ENCODE data around the gene HDC. TPM values are rescaled to one million over a fixed set of nuclear protein-coding genes. Genes with fewer than 3 reads are reported as not detected.

Gene HDC
- total and polyA plus RNA-seq, 10 donors: 0.22 to 2.9 (median 1.3) TPM; not detected in 3

DNA sequence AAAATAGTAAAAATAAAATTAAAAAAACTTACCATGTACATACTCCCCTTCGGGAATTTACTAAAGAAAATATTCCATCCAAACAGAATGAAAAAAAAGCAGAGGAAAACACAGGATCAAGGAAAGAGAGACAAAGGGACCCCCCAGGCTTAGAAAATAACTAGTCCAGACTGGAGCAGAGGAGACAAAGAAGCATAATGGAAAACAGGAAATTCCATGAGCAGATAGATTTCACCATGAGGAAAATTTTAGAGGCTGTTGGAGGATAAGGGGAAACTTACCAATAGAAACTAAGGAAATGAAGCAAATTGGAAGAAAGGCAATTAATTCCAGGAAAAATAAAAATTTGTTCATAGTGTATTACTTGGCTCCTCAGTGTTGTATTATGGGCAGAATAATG lies 46.8 kb downstream of the HDC start:
- TF ChIP-seq, protein P1, sequence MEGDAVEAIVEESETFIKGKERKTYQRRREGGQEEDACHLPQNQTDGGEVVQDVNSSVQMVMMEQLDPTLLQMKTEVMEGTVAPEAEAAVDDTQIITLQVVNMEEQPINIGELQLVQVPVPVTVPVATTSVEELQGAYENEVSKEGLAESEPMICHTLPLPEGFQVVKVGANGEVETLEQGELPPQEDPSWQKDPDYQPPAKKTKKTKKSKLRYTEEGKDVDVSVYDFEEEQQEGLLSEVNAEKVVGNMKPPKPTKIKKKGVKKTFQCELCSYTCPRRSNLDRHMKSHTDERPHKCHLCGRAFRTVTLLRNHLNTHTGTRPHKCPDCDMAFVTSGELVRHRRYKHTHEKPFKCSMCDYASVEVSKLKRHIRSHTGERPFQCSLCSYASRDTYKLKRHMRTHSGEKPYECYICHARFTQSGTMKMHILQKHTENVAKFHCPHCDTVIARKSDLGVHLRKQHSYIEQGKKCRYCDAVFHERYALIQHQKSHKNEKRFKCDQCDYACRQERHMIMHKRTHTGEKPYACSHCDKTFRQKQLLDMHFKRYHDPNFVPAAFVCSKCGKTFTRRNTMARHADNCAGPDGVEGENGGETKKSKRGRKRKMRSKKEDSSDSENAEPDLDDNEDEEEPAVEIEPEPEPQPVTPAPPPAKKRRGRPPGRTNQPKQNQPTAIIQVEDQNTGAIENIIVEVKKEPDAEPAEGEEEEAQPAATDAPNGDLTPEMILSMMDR (IDR thresholded peaks at IDR 0.05 in 8 of 11, conservative IDR thresholded peaks at IDR 0.05 in 3 of 11): no peak
- TF ChIP-seq POLR2AphosphoS5 (IDR thresholded peaks at IDR 0.05): no peak
- no peak for TF ChIP-seq POLR2A (IDR thresholded peaks at IDR 0.05)
- no peaks in the 10 kb centered on the region for H3K4me1 ChIP-seq
- no peak overlapping the region for H3K4me3 ChIP-seq
- H3K27ac ChIP-seq: no peak overlapping the region
- H3K9me3 ChIP-seq: no peaks in the 10 kb centered on the region
- peaks cover 0 to 6% (median 0%) of the 10 kb centered on the region in 6 donors for H3K36me3 ChIP-seq
- WGBS, 5 donors: 80 to 91% (median 89%) methylated on average over 1 of the region's 1 CpG
- intact Hi-C loops (cut with DNase I; ENCODE audit: low total_unique reads): no loop called here
- no peak for DNase-seq
- H3K27me3 ChIP-seq (replicated peaks in 1 of 7): no peaks in the 10 kb centered on the region

DNA sequence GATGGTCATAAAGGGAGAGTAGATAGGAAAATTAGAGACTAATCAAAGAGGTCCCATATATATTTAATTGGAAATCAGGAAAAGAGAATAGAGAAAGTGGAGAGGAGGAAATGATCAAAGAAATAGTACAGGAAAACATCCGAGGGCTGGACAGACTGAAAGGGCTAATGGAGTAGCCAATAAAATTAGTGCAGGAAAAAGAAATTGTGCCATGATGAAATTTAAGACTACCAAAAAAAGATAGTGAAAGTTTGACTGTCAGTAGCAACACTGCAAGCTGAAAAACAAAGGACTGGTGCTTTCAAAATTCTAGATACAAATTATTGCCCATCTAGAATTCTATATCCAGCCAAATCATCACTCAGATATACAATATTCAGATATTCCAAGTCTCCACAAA lies 47.2 kb downstream of the HDC start:
- Histone ChIP-seq H3K27ac (no peak overlapping the region), H3K4me3 (no peak overlapping the region), H3K9me3 (no peaks in the 10 kb centered on the region), H3K4me1 (no peaks in the 10 kb centered on the region), H3K27me3 (replicated peaks in 1 of 7) (no peaks in the 10 kb centered on the region), H3K36me3 (peaks cover 0 to 2% (median 0%) of the 10 kb centered on the region in 6 donors)
- no peak for DNase-seq
- 49 to 59% (median 51%) methylated on average over 1 of the region's 1 CpG for WGBS, 5 donors
- intact Hi-C loops (cut with DNase I; ENCODE audit: low total_unique reads): no loop called here
- TF ChIP-seq POLR2A (IDR thresholded peaks at IDR 0.05) (no peak), POLR2AphosphoS5 (IDR thresholded peaks at IDR 0.05) (no peak)
- TF ChIP-seq, protein P1 (IDR thresholded peaks at IDR 0.05 in 8 of 11, conservative IDR thresholded peaks at IDR 0.05 in 3 of 11): no peak

DNA sequence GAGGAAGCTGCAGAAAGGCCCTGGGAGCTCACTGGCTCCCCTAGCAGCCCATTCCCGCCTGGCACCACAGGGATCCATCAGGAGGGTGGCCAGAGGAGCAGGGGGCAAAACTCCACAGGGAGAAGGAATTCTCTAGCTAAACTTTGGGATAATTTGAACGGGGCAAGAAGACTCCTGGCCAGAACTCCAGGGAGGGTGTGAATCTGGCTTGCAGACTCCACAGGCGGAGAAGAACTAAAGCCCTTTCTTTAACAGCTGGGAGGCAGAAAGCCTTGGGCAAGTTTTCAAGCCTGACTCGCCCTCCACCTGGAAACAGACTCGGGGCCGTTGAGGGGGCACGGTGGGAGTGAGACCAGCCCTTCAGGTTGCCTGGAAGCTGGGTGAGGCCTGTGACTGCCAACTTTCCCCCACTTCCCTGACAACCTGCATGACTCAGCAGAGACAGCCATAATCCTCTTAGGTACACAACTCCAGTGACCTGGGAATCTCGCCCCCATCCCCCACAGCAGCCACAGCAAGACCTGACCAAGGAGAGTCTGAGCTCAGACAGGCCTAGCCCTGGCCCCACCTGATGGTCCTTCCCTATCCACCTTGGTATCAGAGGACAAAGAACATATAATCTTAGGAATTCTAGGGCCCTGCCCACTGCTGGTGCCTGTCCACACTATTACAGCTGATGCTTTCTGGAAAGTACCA lies 54.9 kb downstream of the HDC start:
- Histone ChIP-seq H3K27me3 (replicated peaks in 1 of 7) (no peaks in the 10 kb centered on the region), H3K27ac (no peak overlapping the region), H3K4me1 (no peaks in the 10 kb centered on the region), H3K4me3 (no peak overlapping the region), H3K9me3 (peaks cover 0 to 22% (median 18%) of the 10 kb centered on the region in 8 donors), H3K36me3 (peaks cover 0 to 17% (median 0%) of the 10 kb centered on the region in 6 donors)
- WGBS, 5 donors: 85 to 95% (median 93%) methylated on average over 8 of the region's 8 CpGs
- TF ChIP-seq POLR2A (IDR thresholded peaks at IDR 0.05) (no peak), POLR2AphosphoS5 (IDR thresholded peaks at IDR 0.05) (no peak)
- TF ChIP-seq, protein P1 (IDR thresholded peaks at IDR 0.05 in 8 of 11, conservative IDR thresholded peaks at IDR 0.05 in 3 of 11): no peak
- no peak for DNase-seq
- intact Hi-C loops (cut with DNase I; ENCODE audit: low total_unique reads): no loop called here

DNA sequence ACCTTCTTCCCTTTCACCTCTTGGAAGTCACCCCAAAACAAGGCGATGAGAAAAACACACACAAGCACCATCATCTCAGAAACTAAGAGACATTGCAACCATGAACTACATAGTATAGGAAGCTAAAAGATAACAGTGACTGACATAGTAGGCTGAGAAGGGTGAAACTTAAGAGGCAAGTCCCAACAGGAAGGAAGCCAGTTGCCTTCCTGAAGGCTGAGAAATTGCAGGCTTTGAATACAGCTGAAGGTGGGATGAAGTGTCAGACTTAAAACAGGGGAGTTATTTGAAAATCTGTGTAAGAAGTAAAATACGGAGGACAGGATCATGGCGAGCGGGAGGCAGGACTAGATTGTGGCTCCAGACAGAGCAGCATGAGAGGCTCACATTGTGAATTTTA lies 55.7 kb downstream of the HDC start:
- TF ChIP-seq POLR2AphosphoS5 (IDR thresholded peaks at IDR 0.05): no peak
- TF ChIP-seq, protein P1 (IDR thresholded peaks at IDR 0.05 in 8 of 11, conservative IDR thresholded peaks at IDR 0.05 in 3 of 11): no peak
- no peak for TF ChIP-seq POLR2A (IDR thresholded peaks at IDR 0.05)

More for the DNA sequence above, 55.7 kb downstream of the HDC start:
- peaks cover 0 to 22% (median 18%) of the 10 kb centered on the region in 8 donors for H3K9me3 ChIP-seq
- intact Hi-C loops (cut with DNase I; ENCODE audit: low total_unique reads): no loop called here
- H3K36me3 ChIP-seq: peaks cover 0 to 23% (median 0%) of the 10 kb centered on the region in 6 donors
- no peak overlapping the region for H3K27ac ChIP-seq
- no peaks in the 10 kb centered on the region for H3K4me1 ChIP-seq
- H3K4me3 ChIP-seq: no peak overlapping the region
- 78 to 95% (median 82%) methylated on average over 4 of the region's 4 CpGs for WGBS, 5 donors
- DNase-seq: no peak
- H3K27me3 ChIP-seq (replicated peaks in 1 of 7): no peaks in the 10 kb centered on the region
